Embryonic facial prominence (tissue), 1 donor: ENCODE results near the gene AMDHD2.

ENCODE experiments used
- DNase-seq: peaks from one replicate; pipeline ENCODE4 v3.0.0-alpha.2; 2016; ENCODE audit errors: extremely low spot score

The AMDHD2 gene

DNA sequence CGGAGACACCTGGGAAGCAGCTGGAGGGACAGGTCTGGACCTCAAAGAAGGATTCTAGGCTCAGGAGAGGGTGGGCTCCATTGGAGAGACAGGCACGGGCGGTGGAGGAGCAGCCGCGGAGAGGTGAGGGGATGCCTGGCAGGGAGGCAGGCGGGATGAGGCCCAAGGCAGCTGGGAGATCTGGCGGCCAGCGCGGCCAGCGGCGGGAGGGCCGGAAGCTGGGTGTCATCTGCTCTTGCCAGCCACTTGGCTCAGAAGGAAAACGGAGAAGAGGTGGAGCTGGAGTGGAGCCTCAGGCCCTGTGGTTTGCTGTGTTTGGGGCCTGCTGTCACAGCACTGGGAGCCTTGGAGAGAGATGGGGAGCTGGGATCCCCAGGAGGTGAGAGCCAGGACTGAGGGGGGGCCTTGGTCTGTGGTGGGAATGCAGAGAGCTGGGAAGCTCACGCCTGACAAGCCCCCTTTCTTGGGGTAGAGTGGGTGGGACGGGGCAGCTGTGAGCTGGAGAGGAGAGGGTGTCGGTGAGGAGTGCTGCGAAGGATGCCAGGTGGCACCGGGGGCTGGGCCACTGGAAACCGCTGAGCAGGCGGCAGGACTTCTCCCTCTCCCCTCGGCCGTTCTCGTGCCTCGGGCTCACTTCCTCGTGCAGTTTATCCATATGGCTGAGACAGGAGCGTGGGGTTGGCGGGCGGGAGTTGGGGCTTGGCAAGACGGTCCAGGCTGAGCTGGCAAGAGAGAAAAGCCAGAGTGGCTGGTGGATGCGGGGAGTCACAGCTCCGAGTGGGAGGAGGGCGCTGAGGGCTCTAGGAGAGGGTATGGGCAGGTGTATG is 37.2 kb upstream of the AMDHD2 start:
- peak; percentile 5 for DNase-seq

DNA sequence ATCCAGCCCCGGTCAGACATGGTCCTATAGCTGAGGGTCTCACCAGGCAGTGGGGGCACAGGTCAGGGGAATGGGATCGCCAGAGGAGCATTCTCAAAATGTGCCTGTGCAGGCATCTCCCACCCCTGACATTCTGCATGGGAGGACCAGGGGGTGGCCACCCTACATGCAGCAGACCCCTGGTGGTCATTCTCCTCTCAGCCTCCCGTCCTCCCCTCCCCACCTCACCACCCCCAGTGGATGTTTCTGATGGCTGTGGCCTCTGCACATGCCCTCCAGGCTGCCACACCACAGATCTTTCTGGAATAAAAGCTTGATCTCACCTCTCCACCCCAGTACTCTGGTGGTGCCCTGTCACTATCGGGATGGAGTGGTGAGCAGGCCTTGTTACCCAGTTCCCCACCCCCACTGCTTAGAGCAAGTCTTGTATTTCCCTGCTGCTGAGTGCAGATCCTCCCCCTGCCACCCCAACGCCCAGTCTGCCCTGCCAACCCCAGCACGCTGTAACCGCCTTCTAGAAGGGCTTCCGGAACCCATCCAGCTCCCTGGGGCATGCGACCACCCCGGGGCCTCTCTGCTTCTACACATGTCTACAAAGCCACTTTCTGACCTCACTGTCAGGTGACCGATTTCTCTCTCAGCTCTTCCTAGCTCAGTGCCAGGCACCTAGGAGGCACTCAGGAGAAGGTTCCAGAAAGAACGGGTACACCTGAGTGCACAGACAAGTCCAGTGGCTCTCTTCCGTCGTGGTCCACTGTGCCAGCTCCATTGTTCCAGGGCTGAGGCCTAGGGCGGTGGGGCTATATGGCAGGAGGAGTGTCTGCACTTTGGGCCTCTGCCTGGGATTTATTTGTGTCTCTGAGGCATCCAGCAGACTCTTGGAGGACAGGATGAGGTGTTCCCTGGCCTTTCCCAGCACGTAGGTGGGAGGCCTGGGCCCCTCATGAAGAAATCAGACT is 36.0 kb upstream of the AMDHD2 start:
- no peak for DNase-seq

DNA sequence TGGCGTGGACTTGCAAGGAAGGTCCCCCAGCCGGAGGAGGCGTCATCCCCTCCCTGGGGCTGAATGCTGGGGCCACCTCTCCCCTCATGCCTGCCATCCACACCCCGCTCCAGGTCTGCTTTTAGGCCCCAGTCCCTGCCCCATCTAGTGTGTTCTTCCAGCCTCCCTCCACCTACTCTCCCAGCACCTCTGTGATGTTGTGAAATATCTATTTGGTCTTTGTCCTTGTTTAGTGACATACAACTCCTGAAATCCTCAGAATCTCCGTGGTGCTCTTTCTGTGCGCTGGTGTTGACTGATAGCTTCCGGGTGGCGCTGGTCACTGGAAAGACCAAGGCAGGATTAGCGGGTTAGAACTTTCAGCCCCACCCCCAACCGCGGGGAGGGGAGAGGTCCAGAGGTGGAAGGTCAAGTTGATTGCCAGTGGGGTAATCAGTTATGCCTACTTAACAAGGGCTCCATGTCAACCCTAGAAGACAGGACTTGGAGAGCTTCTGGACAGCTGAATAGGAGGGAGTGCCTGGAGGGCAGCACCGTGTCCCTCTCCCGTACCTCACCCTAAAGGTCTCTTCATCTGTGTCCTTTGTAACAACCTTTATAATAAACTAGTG is 35.2 kb upstream of the AMDHD2 start:
- no peak for DNase-seq

DNA sequence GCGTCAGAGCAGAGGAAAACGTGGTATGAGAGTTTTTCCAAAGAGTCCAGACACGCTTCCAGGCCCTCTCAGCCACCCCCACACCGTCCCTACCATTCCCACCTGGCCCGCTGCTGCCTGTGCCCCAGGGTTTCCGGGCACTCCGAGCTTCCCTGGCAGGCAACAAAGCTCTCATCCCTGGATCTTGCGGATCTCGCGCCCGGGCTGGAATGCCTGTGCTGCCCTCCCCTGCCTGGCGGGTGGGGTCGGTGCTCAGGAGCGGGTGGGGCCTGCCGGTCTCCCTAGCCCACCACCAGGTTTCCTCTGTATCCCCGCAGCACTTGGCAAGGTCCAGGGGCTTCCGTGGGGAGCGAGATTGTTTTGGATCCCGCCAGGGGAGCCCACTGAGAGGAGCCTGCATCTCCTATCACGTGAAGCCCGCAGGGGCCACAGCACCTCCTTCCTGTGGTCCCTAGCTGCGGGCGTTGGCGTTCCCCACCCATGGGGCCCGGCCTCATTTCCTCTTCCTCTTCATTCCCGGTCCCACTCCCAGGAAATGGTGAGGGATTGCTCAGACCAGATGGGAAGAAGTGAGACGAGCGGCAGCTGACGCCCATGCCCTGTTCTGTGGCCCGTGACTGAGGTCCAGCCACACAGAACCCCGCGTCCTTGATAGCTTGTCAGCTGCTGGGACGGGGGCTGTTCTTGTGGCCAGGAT is 34.2 kb upstream of the AMDHD2 start:
- DNase-seq: no peak

DNA sequence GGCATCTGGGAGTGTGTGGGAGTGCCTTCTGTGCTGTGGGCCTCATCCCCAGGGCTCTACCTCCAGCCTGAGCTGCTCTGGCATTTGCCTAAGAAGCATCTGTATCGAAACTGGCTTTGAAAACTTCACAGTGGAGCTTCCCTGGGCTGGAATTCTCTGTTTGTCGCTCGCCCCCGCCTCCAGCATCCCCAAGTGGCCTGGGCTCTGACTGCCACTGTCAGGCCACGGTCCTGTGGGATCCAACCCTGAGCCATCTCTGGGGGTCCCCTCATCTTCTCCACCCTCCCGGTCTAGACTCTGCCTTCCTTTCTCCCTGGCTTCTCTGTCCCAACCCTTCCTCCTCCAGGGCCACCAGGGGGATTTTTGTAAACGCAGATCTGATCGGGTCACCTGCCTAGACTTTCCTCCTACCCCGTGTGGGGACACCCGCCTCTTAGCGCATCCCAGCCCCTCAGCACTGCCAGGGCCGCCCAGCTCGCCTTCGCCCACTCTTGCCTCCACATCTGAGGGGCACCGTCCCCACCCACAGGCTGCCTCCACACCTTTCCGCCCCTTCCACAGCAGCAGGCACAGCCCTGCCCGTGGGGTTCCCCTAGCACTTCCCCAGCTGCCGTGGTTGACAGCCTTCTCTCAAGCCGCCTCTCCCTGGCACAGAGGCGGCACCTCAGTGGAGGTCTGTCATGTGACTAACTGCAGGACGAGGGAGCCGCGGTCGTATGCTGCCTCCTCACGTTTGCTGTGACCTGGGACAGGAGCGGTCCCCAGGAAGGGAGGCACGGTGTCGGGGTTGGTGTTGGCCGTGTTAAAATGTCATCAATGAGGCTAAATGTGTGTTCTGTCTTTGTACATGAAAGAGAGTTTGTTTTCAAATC is 33.3 kb upstream of the AMDHD2 start:
- no peak for DNase-seq

DNA sequence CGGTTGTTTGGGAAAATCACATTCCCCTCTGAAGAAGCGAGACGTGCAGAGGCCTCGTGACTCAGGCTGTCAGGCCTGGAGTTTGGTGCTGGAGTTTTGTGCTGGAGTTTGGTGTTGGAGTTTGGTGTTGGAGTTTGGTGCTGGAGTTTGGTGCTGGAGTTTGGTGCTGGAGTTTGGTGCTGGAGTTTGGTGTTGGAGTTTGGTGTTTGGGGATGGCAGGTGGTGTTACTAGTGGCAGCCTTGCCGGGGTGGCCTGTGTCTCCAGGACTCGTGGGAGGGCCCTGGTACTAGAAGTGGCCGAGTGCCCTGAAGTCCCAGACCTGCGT is 32.7 kb upstream of the AMDHD2 start:
- no peak for DNase-seq

DNA sequence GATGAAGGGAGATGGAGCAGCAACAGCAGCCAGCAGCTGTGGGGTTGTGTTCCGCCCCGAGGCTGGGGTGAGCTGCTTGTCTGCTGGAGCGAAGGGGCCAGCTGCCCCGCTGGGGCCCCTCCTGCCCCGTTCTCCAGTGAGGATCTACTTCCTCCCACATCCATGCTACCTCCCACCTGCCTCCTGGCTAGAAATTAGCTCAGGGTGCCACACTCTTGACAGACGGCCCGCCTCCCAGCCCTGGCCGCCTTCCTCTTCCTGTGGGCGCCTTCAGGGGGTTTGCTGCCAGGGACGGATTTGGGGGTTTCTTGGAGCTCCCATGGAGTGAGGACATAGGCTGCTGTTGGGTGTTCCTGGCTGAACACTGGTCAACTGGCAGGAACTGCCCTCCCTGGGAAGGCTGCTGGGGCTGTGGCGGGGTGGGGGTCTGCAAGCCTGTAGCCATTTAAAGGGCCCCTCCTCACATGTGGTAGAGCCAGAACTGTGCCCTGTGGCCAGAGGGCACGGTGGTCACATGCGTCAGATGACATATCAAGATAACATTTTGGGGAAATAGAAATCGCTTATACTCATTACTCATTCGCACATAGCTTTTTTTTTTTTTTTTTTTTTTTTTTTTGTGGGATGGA is 32.2 kb upstream of the AMDHD2 start:
- no peak for DNase-seq

DNA sequence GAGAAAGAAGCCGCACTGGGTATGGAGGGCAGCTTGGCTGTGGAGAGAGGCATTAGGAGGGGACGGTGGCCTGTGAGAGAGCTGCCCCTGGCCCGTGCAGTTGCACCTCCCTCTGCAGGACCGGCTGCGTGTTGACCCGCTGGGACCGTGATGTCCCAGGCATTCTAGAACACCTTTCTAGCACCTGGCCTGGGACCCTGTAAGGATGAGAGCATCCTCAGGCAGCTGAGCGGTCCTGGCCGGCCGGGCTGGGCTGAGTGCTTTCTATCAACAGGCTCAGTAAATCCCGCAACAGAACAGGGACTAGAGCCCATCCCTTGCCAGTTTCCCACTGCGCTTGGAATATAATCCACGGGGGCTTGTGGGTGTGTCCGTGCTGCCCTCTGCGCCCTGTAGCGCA is 30.6 kb upstream of the AMDHD2 start:
- no peak for DNase-seq

DNA sequence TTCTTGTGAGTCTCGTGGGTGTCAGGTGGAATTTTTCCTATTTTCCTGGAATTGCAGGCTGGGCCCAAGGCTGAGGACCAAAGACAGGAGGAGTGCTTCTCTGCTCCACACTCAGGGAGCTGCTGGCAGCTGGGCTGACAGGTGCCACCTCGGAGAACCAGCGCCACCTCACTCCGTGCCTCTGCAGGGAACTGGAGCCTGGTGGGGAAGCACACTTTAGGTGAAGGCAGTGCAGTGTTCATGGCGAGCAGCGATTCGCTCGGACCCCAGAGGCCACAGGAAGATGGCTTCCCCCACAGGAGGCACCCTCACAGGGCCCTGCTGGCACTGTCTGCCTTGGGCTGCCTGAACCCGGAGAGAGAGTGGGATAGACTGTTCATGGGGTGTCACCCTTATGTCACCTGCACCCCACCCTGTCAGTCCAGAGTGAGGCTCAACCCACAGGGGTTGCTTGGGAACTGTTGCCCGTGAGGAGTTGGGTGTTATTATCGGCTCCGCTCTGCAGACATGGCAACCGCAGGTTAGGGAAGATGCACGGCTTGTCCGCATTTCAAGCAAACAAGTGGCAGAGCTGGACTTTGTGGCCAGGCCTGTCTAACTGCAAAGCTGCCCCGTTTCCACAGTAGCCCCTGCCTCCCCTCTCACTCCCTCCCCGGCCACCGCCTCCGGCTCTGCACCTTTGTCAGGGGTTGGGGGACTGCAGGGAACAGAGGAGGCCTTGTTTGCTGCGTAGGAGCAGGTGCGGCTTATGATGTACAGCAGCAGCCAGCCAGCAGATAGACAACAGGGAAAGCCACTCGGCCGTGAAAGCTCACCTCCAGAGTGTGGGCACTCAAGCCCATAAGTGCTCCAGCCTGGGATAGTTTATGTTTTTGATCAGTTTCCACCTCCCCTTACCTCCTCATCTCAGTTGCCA is 29.7 kb upstream of the AMDHD2 start:
- DNase-seq: no peak

DNA sequence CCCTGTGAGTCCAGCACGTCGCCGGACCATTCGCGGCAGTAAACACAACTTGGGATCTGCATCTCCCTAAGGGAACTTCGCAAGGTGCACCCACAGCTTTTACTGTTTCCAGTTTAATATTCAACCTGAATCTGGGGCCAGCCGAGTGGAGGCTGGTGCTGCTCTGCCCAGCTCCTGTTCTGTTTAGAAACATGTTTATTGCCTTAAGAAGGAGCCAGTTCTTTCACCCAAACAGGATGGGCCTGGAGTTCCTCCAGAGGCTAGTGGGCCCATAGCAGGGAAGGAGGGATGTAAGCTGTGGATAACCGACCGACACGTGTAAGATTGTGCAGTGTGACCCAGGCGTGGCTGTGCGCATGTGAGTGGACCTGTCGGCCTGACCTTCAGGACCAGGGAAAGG is 27.9 kb upstream of the AMDHD2 start:
- DNase-seq: no peak

DNA sequence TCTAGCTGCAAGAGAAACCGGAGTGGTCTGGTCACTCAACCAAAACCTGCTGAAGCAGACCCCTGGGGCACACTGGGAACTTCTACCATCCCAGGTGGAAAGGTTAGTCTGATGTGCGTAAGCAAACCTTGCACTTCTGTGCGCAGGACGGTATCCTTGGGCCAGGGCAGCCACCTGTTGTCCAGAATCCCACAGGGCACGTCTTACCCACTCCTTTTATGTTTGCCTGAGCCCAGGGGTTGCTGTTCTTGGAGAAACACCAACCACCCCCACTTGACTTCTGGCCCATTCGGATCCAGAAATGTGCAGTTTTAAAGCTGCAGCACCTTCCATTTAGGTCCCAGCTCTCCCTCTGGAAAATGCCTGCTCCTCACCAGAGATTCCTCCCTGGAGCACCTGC is 26.6 kb upstream of the AMDHD2 start:
- DNase-seq: no peak

DNA sequence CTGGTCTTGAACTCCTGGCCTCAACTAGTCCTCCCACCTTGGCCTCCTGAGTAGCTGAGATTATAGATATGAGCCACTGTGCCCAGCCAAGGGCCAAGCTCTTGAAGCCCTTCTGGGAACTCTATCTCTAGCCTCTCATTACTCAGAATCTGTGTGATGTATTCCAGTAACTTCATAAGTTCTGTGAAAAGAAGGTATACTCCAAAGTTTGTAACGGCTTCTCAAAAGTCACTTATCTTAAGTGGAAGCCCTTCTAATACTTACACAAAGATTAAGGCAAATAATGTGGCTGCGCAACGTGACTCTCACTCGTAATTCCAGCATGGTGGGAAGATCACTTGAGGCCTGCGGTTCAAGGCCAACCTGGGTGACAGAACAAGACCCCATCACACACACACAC is 25.6 kb upstream of the AMDHD2 start:
- DNase-seq: no peak

DNA sequence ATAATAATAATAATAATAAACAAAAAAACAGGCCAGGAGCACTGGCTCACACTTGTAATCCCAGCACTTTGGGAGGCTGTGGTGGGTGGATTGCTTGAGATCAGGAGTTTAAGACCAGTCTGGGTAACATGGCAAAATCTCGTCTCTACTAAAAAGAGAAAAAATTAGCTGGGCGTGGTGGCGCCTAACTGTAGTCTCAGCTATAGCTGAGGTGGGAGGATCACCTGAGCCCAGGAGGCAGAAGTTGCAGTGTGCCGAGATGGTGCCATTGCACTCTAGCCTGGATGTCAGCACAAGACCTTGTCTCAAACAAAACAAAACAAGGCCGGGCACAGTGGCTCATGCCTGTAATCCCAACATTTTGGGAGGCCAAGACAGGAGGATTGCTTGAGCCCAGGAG is 25.1 kb upstream of the AMDHD2 start:
- no peak for DNase-seq

DNA sequence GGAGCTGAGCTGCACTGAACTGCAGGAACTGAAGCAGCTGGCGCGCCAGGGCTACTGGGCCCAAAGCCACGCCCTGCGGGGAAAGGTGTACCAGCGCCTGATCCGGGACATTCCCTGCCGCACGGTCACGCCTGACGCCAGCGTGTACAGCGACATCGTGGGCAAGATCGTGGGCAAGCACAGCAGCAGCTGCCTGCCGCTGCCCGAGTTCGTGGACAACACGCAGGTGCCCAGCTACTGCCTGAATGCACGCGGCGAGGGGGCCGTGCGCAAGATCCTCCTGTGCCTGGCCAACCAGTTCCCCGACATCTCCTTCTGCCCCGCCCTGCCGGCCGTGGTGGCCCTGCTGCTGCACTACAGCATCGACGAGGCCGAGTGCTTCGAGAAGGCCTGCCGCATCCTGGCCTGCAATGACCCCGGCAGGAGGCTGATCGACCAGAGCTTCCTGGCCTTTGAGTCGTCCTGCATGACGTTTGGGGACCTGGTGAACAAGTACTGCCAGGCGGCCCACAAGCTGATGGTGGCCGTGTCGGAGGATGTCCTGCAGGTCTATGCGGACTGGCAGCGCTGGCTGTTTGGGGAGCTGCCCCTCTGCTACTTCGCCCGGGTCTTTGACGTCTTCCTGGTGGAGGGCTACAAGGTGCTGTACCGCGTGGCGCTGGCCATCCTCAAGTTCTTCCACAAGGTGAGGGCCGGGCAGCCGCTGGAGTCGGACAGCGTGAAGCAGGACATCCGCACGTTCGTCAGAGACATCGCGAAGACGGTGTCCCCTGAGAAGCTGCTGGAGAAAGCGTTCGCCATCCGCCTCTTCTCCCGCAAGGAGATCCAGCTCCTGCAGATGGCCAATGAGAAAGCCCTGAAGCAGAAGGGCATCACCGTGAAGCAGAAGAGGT is 23.7 kb upstream of the AMDHD2 start:
- DNase-seq: no peak

DNA sequence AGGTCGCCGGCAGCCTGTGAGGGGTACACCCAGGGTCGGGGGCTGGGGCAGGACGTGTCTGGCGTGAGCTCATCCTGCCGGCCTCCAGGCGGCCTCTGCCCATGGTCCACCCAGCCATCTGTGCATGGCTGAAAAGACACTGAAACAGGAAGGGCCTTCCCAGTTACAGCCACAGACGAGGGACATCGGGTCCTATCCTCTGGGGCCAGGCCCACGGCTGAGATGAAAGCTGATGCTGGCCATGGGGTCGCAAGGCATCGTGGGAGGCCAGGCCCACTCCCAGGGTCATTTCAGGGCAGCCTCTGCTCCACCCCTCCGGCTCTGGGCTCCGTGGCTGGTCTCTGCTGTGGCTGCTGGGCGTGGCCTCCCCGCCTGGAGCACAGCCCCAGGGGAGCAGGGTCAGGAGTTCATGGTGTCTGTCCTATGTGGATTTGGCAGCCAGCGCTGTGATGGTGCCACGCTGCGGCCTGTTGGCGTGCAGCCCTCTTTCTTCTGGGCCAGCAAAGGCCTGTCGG is 23.0 kb upstream of the AMDHD2 start:
- no peak for DNase-seq

DNA sequence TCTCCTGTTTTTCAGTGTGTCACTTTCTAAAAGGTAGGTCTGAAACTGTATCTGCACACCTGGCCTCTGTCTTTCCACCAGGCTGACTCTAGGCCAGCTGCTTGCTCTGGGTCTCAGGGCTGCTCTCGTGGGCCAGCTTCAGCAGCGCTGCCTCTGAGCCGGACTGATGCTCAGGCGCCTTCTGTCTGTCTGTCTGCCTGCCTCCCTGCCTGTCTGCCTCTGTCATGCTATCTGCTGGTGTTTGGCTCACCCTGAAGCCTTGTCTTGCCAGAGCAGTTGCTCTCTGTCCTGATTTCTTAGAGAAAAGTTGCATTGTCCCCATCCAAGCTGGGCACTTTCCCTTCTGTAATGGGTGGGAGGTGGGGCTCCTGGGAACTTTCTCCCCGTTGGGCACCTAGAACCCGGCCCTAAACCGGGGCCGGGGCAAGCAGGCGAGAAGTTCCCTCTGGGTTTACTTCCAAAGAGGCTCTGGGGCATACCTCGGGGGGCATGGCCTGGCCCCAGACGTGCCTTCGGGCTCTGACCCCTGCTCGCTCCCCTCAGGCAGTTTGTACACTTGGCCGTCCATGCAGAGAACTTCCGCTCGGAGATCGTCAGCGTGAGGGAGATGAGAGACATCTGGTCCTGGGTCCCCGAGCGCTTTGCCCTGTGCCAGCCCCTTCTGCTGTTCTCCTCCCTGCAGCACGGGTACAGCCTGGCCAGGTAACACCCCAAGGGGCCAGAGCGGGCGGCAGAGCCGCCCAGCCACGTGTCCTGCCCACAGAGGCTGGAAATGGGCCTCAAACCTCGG is 22.3 kb upstream of the AMDHD2 start:
- no peak for DNase-seq

DNA sequence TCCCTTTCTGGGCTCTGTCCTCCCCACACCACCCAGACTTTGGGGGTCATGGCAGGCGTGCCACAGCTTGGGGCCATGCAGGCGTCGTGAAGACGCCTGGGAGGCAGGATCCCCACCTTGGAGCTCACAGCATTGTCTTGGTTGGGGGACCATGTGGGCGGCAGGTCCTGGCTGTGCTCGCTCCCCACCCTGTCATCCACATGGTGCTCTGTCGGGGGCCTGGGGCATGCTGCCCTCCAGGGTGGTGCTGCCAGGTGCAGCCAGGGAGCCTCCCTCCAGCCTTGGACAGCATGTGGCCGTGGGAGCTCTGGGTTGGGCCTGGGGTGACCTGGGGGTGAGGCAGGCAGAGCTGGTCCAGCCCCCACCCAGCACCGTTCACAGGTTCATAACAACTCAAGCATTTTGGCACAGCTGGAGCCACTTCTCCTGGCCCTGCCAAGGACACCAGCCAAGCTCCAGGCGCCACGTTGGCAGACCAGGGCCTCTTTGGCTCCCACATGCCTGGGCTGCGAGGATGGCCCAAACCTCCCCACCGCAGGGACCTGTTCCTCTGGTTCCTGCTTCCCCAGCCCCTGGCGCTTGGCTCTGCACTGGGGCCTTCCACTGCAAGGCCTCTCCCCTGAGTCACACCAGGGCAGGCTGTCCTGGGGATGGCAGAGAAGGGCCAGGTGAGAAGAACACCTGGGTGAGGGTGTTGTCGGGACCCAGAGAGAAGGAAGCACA is 21.5 kb upstream of the AMDHD2 start:
- DNase-seq: no peak
